Neural progenitor cell (in vitro differentiated cells): ENCODE data around the gene LGI4.

ENCODE experiments used
- EZH2 ChIP-seq: fragments of 200-600 bp; sonication (generic); IDR thresholded peaks from 2 replicates; pipeline ENCODE4 v1.6.1; 2017; ENCODE audit warnings: antibody characterized with exemption, mild to moderate bottlenecking, moderate library complexity
- TF ChIP-seq, protein P1 (sequence below): fragments of 200-600 bp; sonication (generic); IDR thresholded peaks from 2 replicates; pipeline ENCODE4 v1.5.1; 2017; ENCODE audit warnings: antibody characterized with exemption, mild to moderate bottlenecking

- TF ChIP-seq, protein P1, sequence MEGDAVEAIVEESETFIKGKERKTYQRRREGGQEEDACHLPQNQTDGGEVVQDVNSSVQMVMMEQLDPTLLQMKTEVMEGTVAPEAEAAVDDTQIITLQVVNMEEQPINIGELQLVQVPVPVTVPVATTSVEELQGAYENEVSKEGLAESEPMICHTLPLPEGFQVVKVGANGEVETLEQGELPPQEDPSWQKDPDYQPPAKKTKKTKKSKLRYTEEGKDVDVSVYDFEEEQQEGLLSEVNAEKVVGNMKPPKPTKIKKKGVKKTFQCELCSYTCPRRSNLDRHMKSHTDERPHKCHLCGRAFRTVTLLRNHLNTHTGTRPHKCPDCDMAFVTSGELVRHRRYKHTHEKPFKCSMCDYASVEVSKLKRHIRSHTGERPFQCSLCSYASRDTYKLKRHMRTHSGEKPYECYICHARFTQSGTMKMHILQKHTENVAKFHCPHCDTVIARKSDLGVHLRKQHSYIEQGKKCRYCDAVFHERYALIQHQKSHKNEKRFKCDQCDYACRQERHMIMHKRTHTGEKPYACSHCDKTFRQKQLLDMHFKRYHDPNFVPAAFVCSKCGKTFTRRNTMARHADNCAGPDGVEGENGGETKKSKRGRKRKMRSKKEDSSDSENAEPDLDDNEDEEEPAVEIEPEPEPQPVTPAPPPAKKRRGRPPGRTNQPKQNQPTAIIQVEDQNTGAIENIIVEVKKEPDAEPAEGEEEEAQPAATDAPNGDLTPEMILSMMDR: no peak
- TF ChIP-seq EZH2: no peak
These were observed 33.3 kb upstream of the LGI4 start for GRCh38 chr19:35168196-35168595.
